NCI-H2227 treated with DMSO at 0.1 percent for 48 hours (cell line): ENCODE results near the gene NAT8L.

Source experiments
- DNase-seq: peaks from one replicate; lab custom pipeline; 2025; lab: John Stamatoyannopoulos, UW

Gene NAT8L

GRCh38 chr4:2045518-2045951, 13.6 kb upstream of the NAT8L start:
- no peak for DNase-seq

DNA sequence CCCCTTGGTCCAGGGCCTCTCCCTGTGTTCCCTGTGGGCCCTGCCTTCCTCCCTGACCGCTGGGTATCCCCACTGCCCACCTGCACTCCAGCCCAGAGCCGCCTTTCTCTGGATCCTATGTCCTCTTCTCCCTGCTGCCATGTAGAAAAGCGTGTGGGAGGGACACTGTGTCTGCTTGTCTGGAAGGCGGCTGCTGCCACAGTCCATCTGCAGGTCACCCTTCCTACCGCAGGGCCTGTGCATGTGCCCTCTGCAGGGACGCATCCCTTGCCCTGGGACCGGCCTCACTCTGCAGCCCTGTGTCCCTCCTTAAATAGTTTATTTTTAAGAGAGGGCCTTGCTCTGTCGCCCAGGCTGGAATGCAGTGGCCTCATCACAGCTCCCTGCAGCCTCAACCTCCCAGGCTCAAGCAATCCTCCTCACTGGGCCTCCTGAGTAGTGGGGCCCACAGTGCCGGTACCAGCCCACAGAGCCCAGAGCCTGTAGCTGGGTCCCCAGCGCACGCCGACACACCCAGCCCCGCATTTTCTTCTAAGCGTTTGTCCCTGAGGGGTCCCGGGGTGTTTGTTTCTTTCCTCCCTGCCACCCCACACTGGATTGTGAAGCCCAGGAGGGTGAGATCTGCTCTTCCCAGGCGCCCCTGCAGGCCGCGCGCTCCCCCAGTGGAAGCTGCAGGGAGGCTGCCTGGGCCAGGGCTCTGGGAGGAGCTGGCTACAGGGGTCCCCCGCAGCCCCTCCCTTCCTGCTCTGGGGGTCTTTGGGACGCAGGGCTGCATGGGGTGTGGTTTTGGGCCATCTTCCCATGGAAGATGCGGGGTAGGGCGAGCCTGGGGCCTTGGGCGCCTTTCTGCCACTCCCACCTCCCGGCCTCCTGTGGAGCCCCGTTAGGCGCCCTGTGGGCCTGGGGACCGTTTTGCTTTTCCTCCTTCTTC, 12.8 kb upstream of the NAT8L start:
- no peak for DNase-seq

DNA sequence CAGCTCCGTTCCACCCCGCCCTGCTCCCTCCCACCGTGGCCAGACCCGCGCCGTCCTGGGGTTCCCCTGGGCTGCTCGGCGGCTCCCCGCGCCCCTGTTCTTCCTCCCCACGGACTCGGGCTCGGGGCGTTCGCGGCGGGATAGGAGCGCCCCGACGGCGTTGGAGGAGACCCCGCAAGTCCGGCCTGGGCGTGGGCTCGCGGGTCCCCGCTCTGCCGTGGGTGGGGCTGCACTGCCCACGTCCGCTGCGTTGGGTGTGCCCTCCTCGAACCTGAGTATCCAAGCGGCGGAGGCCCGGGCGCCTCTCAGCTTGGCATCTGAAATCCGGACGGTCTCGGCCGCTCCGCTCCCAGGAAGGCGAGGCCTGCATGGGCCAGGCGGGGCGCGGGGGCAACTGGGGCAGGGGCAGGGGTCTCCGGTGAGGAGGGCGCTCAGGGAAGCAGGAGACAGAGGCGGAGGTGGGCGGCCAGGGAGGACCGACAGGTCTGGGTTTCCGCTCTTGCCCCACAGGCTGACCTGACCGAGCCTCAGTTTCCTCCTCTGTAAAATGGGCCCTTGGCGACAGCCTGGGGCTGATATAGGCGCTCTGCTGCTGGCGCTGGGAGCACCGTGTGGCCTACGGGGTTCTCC, 12.0 kb upstream of the NAT8L start:
- no peak for DNase-seq

GRCh38 chr4:2047781-2048581, 11.1 kb upstream of the NAT8L start:
- DNase-seq, result no peak

- DNase-seq, result no peak
Measured at GRCh38 chr4:2048831-2049230, 10.3 kb upstream of the NAT8L start.

DNA sequence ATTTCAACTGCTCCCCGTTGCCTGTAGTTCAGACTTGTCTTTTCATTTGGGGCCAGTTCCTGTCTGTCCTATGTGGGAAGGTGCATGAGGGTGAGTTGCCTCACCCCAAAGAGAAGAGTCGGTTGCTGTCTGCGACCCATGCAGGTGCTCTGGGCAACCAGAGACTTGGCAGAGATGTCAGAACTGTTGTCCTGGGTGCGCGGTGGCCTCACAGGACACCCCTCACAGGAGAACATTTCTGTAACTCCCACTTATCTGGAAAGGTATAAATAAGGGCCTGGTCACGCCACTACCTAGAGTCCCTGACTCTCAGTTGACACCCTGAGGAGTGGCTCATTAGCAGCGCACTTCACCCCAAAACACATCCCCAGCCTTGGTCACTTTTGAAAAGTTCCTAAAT, 9.7 kb upstream of the NAT8L start:
- DNase-seq, result no peak

DNA sequence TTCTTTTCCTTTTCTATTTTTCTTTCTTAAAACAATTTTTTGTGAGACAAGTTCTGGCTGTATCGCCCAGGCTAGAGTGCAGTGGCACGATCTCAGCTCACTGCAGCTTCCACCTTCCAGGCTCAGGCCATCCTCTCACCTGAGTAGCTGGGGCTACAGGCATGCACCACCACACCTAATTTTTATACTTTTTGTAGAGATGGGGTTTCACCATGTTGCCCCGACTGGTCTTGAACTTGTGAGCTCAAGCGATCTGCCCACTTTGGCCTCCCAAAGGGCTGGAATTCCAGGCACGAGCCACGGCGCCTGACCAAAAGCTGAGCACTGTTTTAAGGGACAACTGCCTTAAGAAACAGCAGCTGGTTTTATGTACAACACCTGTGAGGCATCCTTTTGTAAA, 9.3 kb upstream of the NAT8L start:
- no peak for DNase-seq

DNA sequence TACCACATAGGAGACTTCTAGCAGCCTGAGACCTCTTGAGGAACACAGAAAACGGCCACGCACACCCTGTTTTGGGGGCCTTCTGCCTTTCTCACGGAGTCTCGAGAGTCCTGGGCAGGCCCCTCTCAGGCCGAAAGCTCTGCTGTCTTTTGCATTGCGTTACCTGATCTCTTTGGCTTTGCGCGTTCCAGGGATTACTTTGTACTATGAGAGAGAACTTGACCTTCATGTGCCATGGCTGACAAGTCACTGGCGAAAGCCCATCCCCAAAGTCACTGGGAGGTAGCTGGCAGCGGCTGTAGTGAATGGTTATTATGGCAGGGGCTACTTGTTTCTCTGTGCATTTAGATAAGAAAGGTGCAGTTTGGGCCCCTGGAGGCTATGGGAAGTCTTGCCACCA, 8.0 kb upstream of the NAT8L start:
- DNase-seq, result no peak

DNA sequence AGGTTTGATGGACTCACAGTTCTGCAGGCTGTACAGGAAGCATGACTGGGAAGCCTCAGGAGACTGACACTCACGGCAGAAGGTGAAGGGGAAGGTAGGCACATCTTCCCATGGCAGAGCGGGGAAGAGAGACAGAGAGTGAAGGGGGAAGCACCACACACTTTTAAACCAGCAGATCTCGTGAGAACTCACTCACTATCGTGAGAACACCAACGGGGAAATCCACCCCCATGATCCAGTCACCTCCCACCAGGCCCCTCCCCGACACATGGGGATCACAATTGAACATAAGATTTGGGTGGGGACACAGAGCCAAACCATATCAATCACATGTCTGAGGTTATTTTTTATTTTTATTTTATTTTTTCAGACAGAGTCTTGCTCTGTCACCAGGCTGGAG, 4.9 kb upstream of the NAT8L start:
- no peak for DNase-seq

DNA sequence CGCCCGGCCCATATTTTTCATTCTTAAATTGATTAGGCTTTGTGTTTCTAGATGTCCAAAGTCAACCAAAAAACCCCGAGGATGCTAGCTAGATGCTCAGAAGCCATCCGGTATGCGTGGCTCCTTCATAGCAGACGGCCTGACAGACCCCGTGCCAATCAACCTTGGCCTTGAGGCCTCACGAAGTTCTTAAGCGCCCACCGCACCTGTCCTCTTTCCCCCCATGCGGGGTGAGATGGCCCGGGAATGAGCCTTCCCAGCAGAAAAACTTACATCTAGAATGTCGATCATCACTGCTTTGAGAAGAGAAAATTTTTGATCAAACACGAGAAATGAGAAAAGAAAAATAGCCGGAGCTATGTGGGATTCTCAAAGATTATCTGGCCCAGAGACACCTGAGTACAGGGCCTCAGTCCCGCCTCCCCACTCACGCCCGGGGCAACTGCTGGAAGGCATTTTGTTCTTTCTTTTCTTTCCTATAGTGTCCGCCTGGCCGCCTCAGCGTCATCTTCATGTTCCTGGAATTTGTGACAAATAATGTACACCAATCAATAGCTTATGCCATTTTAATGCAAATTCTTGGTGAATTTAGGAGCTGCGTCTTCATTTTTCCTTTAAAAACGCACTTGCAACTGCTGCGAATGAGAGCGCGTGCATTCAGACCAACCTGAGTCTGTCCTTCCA, 1.6 kb upstream of the NAT8L start:
- no peak for DNase-seq

DNA sequence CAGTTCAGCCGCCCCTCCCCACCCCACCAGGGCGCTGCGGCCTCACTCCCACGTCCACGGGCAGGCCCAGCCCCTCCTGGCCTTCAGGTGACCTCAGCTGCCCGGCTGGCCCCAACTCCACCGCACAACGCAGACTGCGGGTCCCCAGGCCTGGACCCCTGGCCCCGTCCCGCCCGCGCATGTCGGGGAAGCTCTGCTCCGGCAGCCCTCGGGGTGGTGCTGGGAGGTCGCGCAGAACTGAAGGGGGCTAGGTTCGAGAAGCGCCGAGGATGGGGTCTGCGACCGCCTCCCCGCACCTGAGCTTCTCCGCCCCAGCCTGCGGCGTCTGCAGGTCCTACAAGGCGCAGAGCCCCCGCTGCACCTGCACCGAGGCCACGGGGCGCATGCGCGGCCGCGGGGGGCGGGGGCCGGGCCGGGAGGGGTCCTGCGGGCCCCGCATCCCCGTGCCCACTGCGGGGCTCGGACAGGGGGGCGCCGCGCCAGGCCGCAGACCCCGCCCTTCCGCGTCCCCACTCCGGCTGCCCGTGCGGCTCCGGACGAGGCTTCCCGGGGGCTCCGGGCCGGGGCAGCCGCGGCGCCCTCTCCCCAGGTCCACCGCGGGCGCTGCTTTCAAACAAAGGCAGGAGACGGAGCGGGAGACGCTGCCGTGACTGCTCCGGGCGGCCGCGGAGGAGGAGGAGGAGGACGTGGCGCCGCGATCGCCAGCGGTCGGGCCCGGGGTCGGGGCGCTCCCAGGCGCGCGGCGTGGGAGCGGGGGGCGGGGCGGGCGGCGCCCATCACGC, 672 bp upstream of the NAT8L start:
- no peak for DNase-seq

- no peak for DNase-seq
Measured at GRCh38 chr4:2059726-2060602, 837 bp downstream of the NAT8L start.

- no peak for DNase-seq
Measured at GRCh38 chr4:2060611-2061185, 1.6 kb downstream of the NAT8L start.

- no peak for DNase-seq
Measured at GRCh38 chr4:2061186-2062131, 2.3 kb downstream of the NAT8L start.

- no peak for DNase-seq
Measured at GRCh38 chr4:2062168-2062807, 3.2 kb downstream of the NAT8L start.

- DNase-seq, result no peak
Measured at GRCh38 chr4:2062808-2063524, 3.8 kb downstream of the NAT8L start.

GRCh38 chr4:2063557-2064275, 4.6 kb downstream of the NAT8L start:
- no peak for DNase-seq
